Neural cell (in vitro differentiated cells): ENCODE data around the gene NDE1. TPM values are rescaled to one million over a fixed set of nuclear protein-coding genes. Genes with fewer than 3 reads are reported as not detected.

Experiments
- H2AFZ ChIP-seq: fragments of 200-600, 300-800 bp; sonication (generic), shearing (Covaris generic); 2 replicates; pipeline ENCODE4 v1.6.0; 2014; ENCODE audit warnings: low read depth, mild to moderate bottlenecking, antibody characterized with exemption, low read length, moderate library complexity
- H3F3A ChIP-seq: fragments of 200-600 bp; shearing (Covaris generic); 2 replicates; pipeline ENCODE4 v1.6.1; 2016; ENCODE audit warnings: mild to moderate bottlenecking, moderate library complexity, mixed read lengths, antibody characterized with exemption, low read length; ENCODE audit not compliant: insufficient read depth, poor library complexity, severe bottlenecking
- H3K27ac ChIP-seq: fragments of 200-600, 300-800 bp; sonication (generic), shearing (Covaris generic); 2 replicates; pipeline ENCODE4 v1.5.1; 2014; ENCODE audit warnings: mild to moderate bottlenecking, low read length, moderate library complexity
- H3K27me3 ChIP-seq: fragments of 300-800, 200-600 bp; sonication (generic), shearing (Covaris generic); 2 replicates; pipeline ENCODE4 v1.6.0; 2014; ENCODE audit warnings: mild to moderate bottlenecking, low read depth, low read length, moderate library complexity; ENCODE audit not compliant: insufficient read depth
- H3K36me3 ChIP-seq: fragments of 300-800, 200-600 bp; sonication (generic), shearing (Covaris generic); 2 replicates; pipeline ENCODE4 v1.5.1; 2014; ENCODE audit warnings: mild to moderate bottlenecking, antibody characterized with exemption, low read length, moderate library complexity; ENCODE audit not compliant: insufficient read depth
- H3K4me2 ChIP-seq: fragments of 300-800, 200-600 bp; sonication (generic), shearing (Covaris generic); 2 replicates; pipeline ENCODE4 v1.6.0; 2014; ENCODE audit warnings: mild to moderate bottlenecking, low read length
- H3K4me3 ChIP-seq: fragments of 300-800, 200-600 bp; sonication (generic), shearing (Covaris generic); 2 replicates; pipeline ENCODE4 v1.5.1; 2014; ENCODE audit warnings: mild to moderate bottlenecking, low read length, moderate library complexity
- H3K79me2 ChIP-seq: fragments of 200-600 bp; shearing (Covaris generic); replicated peaks from 2 replicates; pipeline ENCODE4 v1.6.0; 2014; ENCODE audit warnings: mild to moderate bottlenecking, low read length, moderate library complexity; ENCODE audit not compliant: insufficient read depth
- H3K9ac ChIP-seq: fragments of 300-800, 200-600 bp; sonication (generic), shearing (Covaris generic); 2 replicates; pipeline ENCODE4 v1.6.1; 2016; ENCODE audit warnings: mild to moderate bottlenecking, low read length, mixed read lengths
- H3K9me2 ChIP-seq: fragments of 200-600 bp; shearing (Covaris generic); 2 replicates; pipeline ENCODE4 v1.6.1; 2016; ENCODE audit warnings: mild to moderate bottlenecking, low read length, mixed read lengths; ENCODE audit not compliant: insufficient read depth
- H3K9me3 ChIP-seq: fragments of 200-600, 300-800 bp; sonication (generic), shearing (Covaris generic); 2 replicates; pipeline ENCODE4 v1.6.1; 2016; ENCODE audit warnings: mild to moderate bottlenecking, mixed run types, low read length, moderate library complexity, mixed read lengths
- H4K20me1 ChIP-seq: fragments of 200-600 bp; shearing (Covaris generic); 2 replicates; pipeline ENCODE4 v1.6.1; 2016; ENCODE audit warnings: mild to moderate bottlenecking, mixed run types; ENCODE audit not compliant: insufficient read depth
- EP300 ChIP-seq: fragments of 450-650 bp; conservative IDR thresholded peaks from 2 replicates; pipeline ENCODE4 v1.6.1; 2014; ENCODE audit warnings: antibody characterized with exemption, mild to moderate bottlenecking, moderate library complexity; ENCODE audit not compliant: poor library complexity, severe bottlenecking
- EZH2 ChIP-seq: fragments of 200-600, 300-800 bp; shearing (Covaris generic), sonication (generic); IDR thresholded peaks from 2 replicates; pipeline ENCODE4 v1.6.1; 2014; ENCODE audit warnings: antibody characterized with exemption, low read length, borderline replicate concordance, mild to moderate bottlenecking; ENCODE audit not compliant: insufficient read depth, poor library complexity, severe bottlenecking
- MXI1 ChIP-seq: fragments of 450-650 bp; conservative IDR thresholded peaks from 2 replicates; pipeline ENCODE4 v1.6.1; 2014; ENCODE audit warnings: antibody characterized with exemption, mild to moderate bottlenecking; ENCODE audit not compliant: poor library complexity, severe bottlenecking
- POLR2AphosphoS5 ChIP-seq: IDR thresholded peaks from 2 replicates; pipeline ENCODE4 v1.6.1; 2012
- RAD21 ChIP-seq: fragments of 450-650 bp; conservative IDR thresholded peaks from 2 replicates; pipeline ENCODE4 v1.6.1; 2014; ENCODE audit warnings: antibody characterized with exemption, mild to moderate bottlenecking, moderate library complexity
- SMC3 ChIP-seq: fragments of 450-650 bp; conservative IDR thresholded peaks from 2 replicates; pipeline ENCODE4 v1.6.1; 2014; ENCODE audit warnings: antibody characterized with exemption, mild to moderate bottlenecking, moderate library complexity; ENCODE audit not compliant: poor library complexity
- TAF1 ChIP-seq: IDR thresholded peaks from 2 replicates; pipeline ENCODE4 v1.6.1; 2012; ENCODE audit warnings: low read depth
- polyA plus RNA-seq: library from polyadenylated mRNA; depleted of rRNA; stranded (reverse); fragments of >200 nt; gene quantifications from 2 replicates; pipeline ENCODE4 v1.2.3, GENCODE V29; 2014
- TF ChIP-seq, protein P1 (sequence below): fragments of 450-650 bp; IDR thresholded peaks from 2 replicates; pipeline ENCODE4 v1.5.1; 2014; ENCODE audit warnings: antibody characterized with exemption, mild to moderate bottlenecking, moderate library complexity; ENCODE audit not compliant: poor library complexity, severe bottlenecking
- TF ChIP-seq, protein P2 (sequence below): IDR thresholded peaks from 2 replicates; pipeline ENCODE4 v1.6.1; 2012; ENCODE audit warnings: borderline replicate concordance

Gene NDE1
- polyA plus RNA-seq, 1 donor from 2014 or later, result not detected

DNA sequence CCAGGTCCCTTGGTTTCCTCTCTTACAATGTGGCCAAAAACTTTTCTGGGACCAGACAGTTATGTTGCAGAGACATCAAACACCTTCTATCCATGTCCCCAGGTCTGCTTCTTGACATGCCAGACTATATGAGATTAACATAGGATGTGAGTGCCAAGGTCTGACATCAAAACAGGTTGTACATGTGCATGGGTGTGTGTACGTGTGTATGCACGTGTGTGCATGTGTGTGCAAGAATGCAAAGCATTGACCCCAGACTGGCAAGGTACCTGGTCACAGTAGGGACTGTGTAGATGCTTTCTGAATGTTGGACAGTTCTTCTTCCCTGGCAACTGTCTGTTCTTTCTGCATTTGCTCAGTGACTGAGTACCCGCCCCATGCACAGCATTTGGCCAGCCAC is 85.6 kb downstream of the NDE1 start:
- Histone ChIP-seq H3K27me3 (no peaks in the 10 kb centered on the region), H3K27ac (no peak overlapping the region), H3K4me2 (no peak overlapping the region), H3K79me2 (no peaks in the 10 kb centered on the region), H3K9ac (no peak overlapping the region), H3K9me2 (no peaks in the 10 kb centered on the region), H3K36me3 (no peaks in the 10 kb centered on the region), H4K20me1 (no peaks in the 10 kb centered on the region), H3K9me3 (no peaks in the 10 kb centered on the region), H3F3A (no peaks in the 10 kb centered on the region), H2AFZ (no peak overlapping the region), H3K4me3 (no peak overlapping the region)
- TF ChIP-seq, protein P1, sequence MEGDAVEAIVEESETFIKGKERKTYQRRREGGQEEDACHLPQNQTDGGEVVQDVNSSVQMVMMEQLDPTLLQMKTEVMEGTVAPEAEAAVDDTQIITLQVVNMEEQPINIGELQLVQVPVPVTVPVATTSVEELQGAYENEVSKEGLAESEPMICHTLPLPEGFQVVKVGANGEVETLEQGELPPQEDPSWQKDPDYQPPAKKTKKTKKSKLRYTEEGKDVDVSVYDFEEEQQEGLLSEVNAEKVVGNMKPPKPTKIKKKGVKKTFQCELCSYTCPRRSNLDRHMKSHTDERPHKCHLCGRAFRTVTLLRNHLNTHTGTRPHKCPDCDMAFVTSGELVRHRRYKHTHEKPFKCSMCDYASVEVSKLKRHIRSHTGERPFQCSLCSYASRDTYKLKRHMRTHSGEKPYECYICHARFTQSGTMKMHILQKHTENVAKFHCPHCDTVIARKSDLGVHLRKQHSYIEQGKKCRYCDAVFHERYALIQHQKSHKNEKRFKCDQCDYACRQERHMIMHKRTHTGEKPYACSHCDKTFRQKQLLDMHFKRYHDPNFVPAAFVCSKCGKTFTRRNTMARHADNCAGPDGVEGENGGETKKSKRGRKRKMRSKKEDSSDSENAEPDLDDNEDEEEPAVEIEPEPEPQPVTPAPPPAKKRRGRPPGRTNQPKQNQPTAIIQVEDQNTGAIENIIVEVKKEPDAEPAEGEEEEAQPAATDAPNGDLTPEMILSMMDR, result no peak
- TF ChIP-seq POLR2AphosphoS5 (no peak), SMC3 (no peak), MXI1 (no peak), RAD21 (no peak), TAF1 (no peak), EZH2 (no peak), EP300 (no peak)
- TF ChIP-seq, protein P2, sequence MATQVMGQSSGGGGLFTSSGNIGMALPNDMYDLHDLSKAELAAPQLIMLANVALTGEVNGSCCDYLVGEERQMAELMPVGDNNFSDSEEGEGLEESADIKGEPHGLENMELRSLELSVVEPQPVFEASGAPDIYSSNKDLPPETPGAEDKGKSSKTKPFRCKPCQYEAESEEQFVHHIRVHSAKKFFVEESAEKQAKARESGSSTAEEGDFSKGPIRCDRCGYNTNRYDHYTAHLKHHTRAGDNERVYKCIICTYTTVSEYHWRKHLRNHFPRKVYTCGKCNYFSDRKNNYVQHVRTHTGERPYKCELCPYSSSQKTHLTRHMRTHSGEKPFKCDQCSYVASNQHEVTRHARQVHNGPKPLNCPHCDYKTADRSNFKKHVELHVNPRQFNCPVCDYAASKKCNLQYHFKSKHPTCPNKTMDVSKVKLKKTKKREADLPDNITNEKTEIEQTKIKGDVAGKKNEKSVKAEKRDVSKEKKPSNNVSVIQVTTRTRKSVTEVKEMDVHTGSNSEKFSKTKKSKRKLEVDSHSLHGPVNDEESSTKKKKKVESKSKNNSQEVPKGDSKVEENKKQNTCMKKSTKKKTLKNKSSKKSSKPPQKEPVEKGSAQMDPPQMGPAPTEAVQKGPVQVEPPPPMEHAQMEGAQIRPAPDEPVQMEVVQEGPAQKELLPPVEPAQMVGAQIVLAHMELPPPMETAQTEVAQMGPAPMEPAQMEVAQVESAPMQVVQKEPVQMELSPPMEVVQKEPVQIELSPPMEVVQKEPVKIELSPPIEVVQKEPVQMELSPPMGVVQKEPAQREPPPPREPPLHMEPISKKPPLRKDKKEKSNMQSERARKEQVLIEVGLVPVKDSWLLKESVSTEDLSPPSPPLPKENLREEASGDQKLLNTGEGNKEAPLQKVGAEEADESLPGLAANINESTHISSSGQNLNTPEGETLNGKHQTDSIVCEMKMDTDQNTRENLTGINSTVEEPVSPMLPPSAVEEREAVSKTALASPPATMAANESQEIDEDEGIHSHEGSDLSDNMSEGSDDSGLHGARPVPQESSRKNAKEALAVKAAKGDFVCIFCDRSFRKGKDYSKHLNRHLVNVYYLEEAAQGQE, result no peak

DNA sequence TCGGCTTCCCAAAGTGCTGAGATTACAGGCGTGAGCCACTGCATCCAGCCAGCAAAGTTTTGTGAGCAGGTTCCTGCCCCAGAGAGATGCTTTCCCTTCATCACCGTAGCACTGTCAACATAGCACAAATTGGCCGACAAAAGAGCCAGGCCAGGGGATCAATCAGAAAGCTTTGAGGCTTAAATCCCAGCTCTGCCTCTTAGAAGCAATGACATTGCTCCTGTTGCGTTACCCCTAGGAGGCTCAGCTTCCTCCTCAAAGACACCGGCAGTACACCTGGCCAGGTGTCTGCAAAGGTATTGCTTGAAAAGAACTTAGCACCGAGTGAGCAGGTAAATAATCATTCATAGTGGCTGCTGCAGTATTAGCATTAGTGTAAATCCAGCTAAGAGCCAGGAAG is 86.5 kb downstream of the NDE1 start:
- Histone ChIP-seq H3K9me3 (no peaks in the 10 kb centered on the region), H4K20me1 (no peaks in the 10 kb centered on the region), H3F3A (no peaks in the 10 kb centered on the region), H3K27me3 (no peaks in the 10 kb centered on the region), H3K4me3 (no peak overlapping the region), H2AFZ (no peak overlapping the region), H3K4me2 (no peak overlapping the region), H3K9ac (no peak overlapping the region), H3K9me2 (no peaks in the 10 kb centered on the region), H3K79me2 (no peaks in the 10 kb centered on the region), H3K36me3 (no peaks in the 10 kb centered on the region), H3K27ac (no peak overlapping the region)
- TF ChIP-seq, protein P1, result no peak
- TF ChIP-seq SMC3 (no peak), RAD21 (no peak), TAF1 (no peak), POLR2AphosphoS5 (no peak), EP300 (no peak), EZH2 (no peak), MXI1 (no peak)
- TF ChIP-seq, protein P2, result no peak
